Measurements from ENCODE around the gene UGP2.
"Not testable (repeated sequence)": the region's sequence is repeated elsewhere in the genome, so short reads cannot be mapped to it uniquely, and the experiment has no call there.

Gene UGP2

GRCh38 chr2:63841254-63842022 lies at the start of gene UGP2:
Gene UGP2 (plus strand): TSS chr2:63841896. CDS start chr2:63842186, 290 bp downstream.
- DNase-seq (ENCODE audit: low spot score), result peak; percentile 81

- no peak for DNase-seq (ENCODE audit: low spot score)
Measured at GRCh38 chr2:63792530-63792929, 49.2 kb upstream of the UGP2 start.

GRCh38 chr2:63796366-63796765 lies 45.3 kb upstream of the UGP2 start:
- no peak for DNase-seq (ENCODE audit: low spot score)

GRCh38 chr2:63796796-63797195 lies 44.9 kb upstream of the UGP2 start:
- DNase-seq (ENCODE audit: low spot score), result no peak

GRCh38 chr2:63801455-63801854 lies 40.2 kb upstream of the UGP2 start:
- no peak for DNase-seq (ENCODE audit: low spot score)

GRCh38 chr2:63805412-63805811 lies 36.3 kb upstream of the UGP2 start:
- no peak for DNase-seq (ENCODE audit: low spot score)

GRCh38 chr2:63808036-63808435 lies 33.7 kb upstream of the UGP2 start:
- not testable (repeated sequence) for DNase-seq (ENCODE audit: low spot score)

GRCh38 chr2:63808911-63809310 lies 32.8 kb upstream of the UGP2 start:
- not testable (repeated sequence) for DNase-seq (ENCODE audit: low spot score)

- no peak for DNase-seq (ENCODE audit: low spot score)
Measured at GRCh38 chr2:63811063-63811462, 30.6 kb upstream of the UGP2 start.

- not testable (repeated sequence) for DNase-seq (ENCODE audit: low spot score)
Measured at GRCh38 chr2:63811870-63812269, 29.8 kb upstream of the UGP2 start.

- no peak for DNase-seq (ENCODE audit: low spot score)
Measured at GRCh38 chr2:63814114-63814513, 27.6 kb upstream of the UGP2 start.

GRCh38 chr2:63817382-63817781 lies 24.3 kb upstream of the UGP2 start:
- DNase-seq (ENCODE audit: low spot score), result no peak

- no peak for DNase-seq (ENCODE audit: low spot score)
Measured at GRCh38 chr2:63818271-63818670, 23.4 kb upstream of the UGP2 start.

GRCh38 chr2:63819256-63819655 lies 22.4 kb upstream of the UGP2 start:
- no peak for DNase-seq (ENCODE audit: low spot score)

- DNase-seq (ENCODE audit: low spot score), result no peak
Measured at GRCh38 chr2:63819765-63820717, 21.7 kb upstream of the UGP2 start.

- DNase-seq (ENCODE audit: low spot score), result no peak
Measured at GRCh38 chr2:63820969-63821368, 20.7 kb upstream of the UGP2 start.

- no peak for DNase-seq (ENCODE audit: low spot score)
Measured at GRCh38 chr2:63821396-63821795, 20.3 kb upstream of the UGP2 start.

GRCh38 chr2:63822478-63822877 lies 19.2 kb upstream of the UGP2 start:
- DNase-seq (ENCODE audit: low spot score), result no peak

GRCh38 chr2:63827749-63828148 lies 13.9 kb upstream of the UGP2 start:
- no peak for DNase-seq (ENCODE audit: low spot score)

- DNase-seq (ENCODE audit: low spot score), result no peak
Measured at GRCh38 chr2:63831176-63831575, 10.5 kb upstream of the UGP2 start.

GRCh38 chr2:63834401-63834800 lies 7.3 kb upstream of the UGP2 start:
- DNase-seq (ENCODE audit: low spot score), result no peak

- no peak for DNase-seq (ENCODE audit: low spot score)
Measured at GRCh38 chr2:63837036-63837594, 4.6 kb upstream of the UGP2 start.
